ENCODE data around the gene FAM169A. TPM values are rescaled to one million over a fixed set of nuclear protein-coding genes. Genes with fewer than 3 reads are reported as not detected.

Gene FAM169A
- total RNA-seq, 1 experiment from 2014 or later: 63.1 TPM

DNA sequence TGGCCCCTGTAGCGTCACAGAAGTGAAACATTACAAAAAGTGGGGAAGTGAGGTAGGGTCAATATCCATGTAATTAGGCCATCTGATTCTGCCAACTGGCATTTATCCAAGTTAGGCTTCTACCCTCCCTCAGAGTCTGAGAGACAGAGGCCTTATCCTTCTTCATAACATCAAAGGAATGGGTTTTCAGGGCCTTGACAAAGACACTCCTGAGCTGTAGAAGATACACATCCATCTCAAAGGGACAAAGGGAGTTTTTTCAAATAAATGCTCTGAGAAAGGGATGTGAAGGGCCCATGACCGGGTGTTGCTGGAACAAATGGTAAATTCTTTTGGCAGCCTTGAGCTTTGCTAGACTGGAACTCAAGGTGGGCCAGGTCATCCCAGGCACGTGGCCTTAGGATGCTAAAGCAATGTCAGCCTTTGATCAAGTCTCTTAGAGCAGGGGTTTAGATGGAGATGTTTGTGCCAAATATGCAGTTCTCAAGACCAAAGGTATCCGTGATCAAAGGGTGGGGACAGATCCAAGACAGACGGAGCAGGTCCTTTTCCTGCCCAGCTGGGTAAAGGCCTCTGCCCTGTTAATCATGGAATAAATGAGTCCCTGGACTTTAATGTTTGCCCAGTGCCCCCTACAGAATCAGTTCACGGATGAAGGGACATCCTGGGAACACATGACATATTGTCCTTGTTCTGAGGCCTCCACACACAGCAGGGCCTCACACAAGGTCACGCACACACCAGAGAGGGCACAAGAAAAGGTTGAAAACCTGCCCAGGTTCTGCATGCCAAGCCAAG is 10.0 kb upstream of the FAM169A start:
- Histone ChIP-seq H3K9me3 (ENCODE audit: control insufficient read depth, low read depth, low read length) (no peaks in the 10 kb centered on the region), H3K4ac (ENCODE audit: low read depth, low read length) (no peak overlapping the region), H2BK12ac (ENCODE audit: insufficient read length, low read depth, low read length) (no peak overlapping the region), H3K4me1 (ENCODE audit: insufficient read depth, low read length) (no peaks in the 10 kb centered on the region), H4K8ac (replicated peaks; ENCODE audit: insufficient read length, low read depth, low read length) (no peak overlapping the region), H4K91ac (ENCODE audit: insufficient read length, low read depth, low read length) (no peak overlapping the region), H2BK120ac (ENCODE audit: low read depth, low read length, poor library complexity, severe bottlenecking) (no peak overlapping the region), H2BK15ac (ENCODE audit: low read depth, low read length) (no peak overlapping the region), H4K5ac (ENCODE audit: insufficient read length, low read depth, low read length) (no peak overlapping the region), H3K18ac (ENCODE audit: insufficient read length, low read depth, low read length) (no peak overlapping the region), H2BK5ac (ENCODE audit: insufficient read length, low read length) (no peak overlapping the region), H3K4me2 (ENCODE audit: insufficient read depth, insufficient read length, low read length) (no peak overlapping the region), H3K27me3 (ENCODE audit: insufficient read depth, low read length) (no peaks in the 10 kb centered on the region), H3K27ac (ENCODE audit: insufficient read length, low read depth, low read length) (no peak overlapping the region), H3K14ac (ENCODE audit: insufficient read depth, low read length) (no peak overlapping the region), H3K23ac (ENCODE audit: insufficient read length, low read depth, low read length) (no peak overlapping the region), H3K79me2 (ENCODE audit: insufficient read depth, low read length) (no peaks in the 10 kb centered on the region), H2AK5ac (ENCODE audit: insufficient read length, low read length) (no peak overlapping the region), H4K20me1 (ENCODE audit: control insufficient read depth, insufficient read depth, insufficient read length) (no peaks in the 10 kb centered on the region), H3K79me1 (ENCODE audit: insufficient read depth, low read depth, low read length, poor library complexity, severe bottlenecking) (no peaks in the 10 kb centered on the region), H3K9ac (ENCODE audit: extremely low read depth, insufficient read length, low read length) (no peak overlapping the region), H3T11ph (ENCODE audit: low read length) (no peak overlapping the region), H2AFZ (ENCODE audit: low read length) (no peak overlapping the region), H2BK20ac (ENCODE audit: low read depth, low read length, poor library complexity, severe bottlenecking) (no peak overlapping the region), H3K56ac (ENCODE audit: insufficient read length, low read depth, low read length) (no peak overlapping the region), H3K23me2 (ENCODE audit: insufficient read length, low read depth, low read length, poor library complexity, severe bottlenecking) (no peaks in the 10 kb centered on the region)
- peaks cover 10 to 12% of the 10 kb centered on the region in 2 experiments for H3K4me1 Mint-ChIP-seq
- peak overlapping the region in 1 of 3 experiments; percentile 75; a peak in 3 of 7 replicates for H3K27ac Mint-ChIP-seq
- H3K9me3 Mint-ChIP-seq: peaks cover 0 to 13% of the 10 kb centered on the region in 2 experiments; a peak in 3 of 5 replicates
- no peak overlapping the region; a peak in 1 of 5 replicates for H3K4me3 Mint-ChIP-seq
- DNase-seq: no peak
- H3K36me3 Mint-ChIP-seq (ENCODE audit: insufficient read depth in 1 of 3, low read depth in 3 of 3): peaks cover 0 to 7% (median 0%) of the 10 kb centered on the region in 3 experiments; a peak in 3 of 7 replicates
- TF ChIP-seq, protein P1, sequence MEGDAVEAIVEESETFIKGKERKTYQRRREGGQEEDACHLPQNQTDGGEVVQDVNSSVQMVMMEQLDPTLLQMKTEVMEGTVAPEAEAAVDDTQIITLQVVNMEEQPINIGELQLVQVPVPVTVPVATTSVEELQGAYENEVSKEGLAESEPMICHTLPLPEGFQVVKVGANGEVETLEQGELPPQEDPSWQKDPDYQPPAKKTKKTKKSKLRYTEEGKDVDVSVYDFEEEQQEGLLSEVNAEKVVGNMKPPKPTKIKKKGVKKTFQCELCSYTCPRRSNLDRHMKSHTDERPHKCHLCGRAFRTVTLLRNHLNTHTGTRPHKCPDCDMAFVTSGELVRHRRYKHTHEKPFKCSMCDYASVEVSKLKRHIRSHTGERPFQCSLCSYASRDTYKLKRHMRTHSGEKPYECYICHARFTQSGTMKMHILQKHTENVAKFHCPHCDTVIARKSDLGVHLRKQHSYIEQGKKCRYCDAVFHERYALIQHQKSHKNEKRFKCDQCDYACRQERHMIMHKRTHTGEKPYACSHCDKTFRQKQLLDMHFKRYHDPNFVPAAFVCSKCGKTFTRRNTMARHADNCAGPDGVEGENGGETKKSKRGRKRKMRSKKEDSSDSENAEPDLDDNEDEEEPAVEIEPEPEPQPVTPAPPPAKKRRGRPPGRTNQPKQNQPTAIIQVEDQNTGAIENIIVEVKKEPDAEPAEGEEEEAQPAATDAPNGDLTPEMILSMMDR (conservative IDR thresholded peaks at IDR 0.05): no peak
- WGBS (ENCODE audit: extremely low coverage, insufficient read length, low lambda C conversion rate): no CpG with 5 or more reads among the region's 7 CpGs
- H3K27me3 Mint-ChIP-seq (ENCODE audit: low read depth): no peaks in the 10 kb centered on the region; the same call in 1 of the 2 replicates
